ENCODE data around the gene NCKAP5. TPM values are rescaled to one million over a fixed set of nuclear protein-coding genes. Genes with fewer than 3 reads are reported as not detected.
A peak's percentile ranks its signal among the peaks of the same experiment; 100 is the strongest.

NCKAP5 gene
- total and polyA plus RNA-seq, 8 donors, result 0.23 to 1.5 (median 0.44) TPM

DNA sequence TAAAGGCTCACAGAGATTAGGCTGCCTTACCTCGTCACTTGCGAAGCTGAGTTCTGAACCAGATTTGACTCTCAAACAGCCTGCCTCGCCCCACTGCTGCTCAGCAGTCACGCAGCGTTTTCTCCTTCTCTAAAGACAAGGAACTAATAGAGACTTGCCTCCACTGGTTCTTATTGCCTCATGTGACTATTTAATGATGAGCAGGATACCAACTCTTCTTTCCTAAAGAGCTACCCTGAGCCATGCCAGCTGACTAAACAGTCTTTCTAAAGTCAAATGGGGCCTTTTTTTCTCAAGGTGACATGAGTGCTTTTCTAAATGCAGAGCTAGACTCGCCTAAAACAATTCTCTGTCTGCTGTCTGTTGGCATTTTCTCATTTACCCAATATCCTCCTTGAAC, 147.5 kb downstream of the NCKAP5 start:
- H3K4me1 ChIP-seq, result no peaks in the 10 kb centered on the region
- no peaks in the 10 kb centered on the region for H3K9me3 ChIP-seq
- peak overlapping the region in 1 of 4 donors; percentile 48 for H3K27ac ChIP-seq
- 67 to 77% methylated on average over 6 of the region's 6 CpGs for WGBS, 2 donors
- DNase-seq (no peak), ATAC-seq (no peak), FAIRE-seq (no peak)
- intact Hi-C loops (cut with DNase I), result no loop called here
- TF ChIP-seq, protein P1, sequence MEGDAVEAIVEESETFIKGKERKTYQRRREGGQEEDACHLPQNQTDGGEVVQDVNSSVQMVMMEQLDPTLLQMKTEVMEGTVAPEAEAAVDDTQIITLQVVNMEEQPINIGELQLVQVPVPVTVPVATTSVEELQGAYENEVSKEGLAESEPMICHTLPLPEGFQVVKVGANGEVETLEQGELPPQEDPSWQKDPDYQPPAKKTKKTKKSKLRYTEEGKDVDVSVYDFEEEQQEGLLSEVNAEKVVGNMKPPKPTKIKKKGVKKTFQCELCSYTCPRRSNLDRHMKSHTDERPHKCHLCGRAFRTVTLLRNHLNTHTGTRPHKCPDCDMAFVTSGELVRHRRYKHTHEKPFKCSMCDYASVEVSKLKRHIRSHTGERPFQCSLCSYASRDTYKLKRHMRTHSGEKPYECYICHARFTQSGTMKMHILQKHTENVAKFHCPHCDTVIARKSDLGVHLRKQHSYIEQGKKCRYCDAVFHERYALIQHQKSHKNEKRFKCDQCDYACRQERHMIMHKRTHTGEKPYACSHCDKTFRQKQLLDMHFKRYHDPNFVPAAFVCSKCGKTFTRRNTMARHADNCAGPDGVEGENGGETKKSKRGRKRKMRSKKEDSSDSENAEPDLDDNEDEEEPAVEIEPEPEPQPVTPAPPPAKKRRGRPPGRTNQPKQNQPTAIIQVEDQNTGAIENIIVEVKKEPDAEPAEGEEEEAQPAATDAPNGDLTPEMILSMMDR (IDR thresholded peaks at IDR 0.05), result no peak
- H3K36me3 ChIP-seq, result no peaks in the 10 kb centered on the region
- H3K27me3 ChIP-seq, result no peaks in the 10 kb centered on the region
- H3K4me3 ChIP-seq, result no peak overlapping the region

DNA sequence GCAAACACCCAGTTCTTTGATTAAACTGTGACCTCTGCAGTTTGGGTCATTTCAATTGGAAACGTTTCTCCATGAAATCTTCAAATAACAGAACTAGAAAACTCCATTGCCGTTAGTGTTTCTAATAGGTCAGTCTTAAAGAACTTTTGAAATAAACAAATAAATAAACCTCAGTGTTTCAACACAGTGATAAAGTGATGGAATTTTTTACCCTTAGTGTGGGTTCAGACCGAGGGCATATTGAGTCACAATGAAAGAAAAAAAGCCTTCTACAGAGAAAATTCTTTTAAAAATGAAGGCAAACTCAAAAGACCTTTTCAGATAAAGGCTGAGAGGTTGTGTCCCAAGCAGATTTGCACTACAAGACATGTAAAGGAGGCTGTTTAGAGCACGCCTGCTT, 149.6 kb downstream of the NCKAP5 start:
- 66 to 83% methylated on average over 4 of the region's 4 CpGs for WGBS, 2 donors
- H3K4me1 ChIP-seq, result no peaks in the 10 kb centered on the region
- intact Hi-C loops (cut with DNase I), result no loop called here
- no peak for FAIRE-seq
- TF ChIP-seq, protein P1 (IDR thresholded peaks at IDR 0.05), result no peak
- H3K4me3 ChIP-seq, result no peak overlapping the region
- no peaks in the 10 kb centered on the region for H3K36me3 ChIP-seq
- ATAC-seq, result no peak
- no peaks in the 10 kb centered on the region for H3K9me3 ChIP-seq
- DNase-seq, result no peak
- no peak overlapping the region for H3K27ac ChIP-seq
- H3K27me3 ChIP-seq, result no peaks in the 10 kb centered on the region

DNA sequence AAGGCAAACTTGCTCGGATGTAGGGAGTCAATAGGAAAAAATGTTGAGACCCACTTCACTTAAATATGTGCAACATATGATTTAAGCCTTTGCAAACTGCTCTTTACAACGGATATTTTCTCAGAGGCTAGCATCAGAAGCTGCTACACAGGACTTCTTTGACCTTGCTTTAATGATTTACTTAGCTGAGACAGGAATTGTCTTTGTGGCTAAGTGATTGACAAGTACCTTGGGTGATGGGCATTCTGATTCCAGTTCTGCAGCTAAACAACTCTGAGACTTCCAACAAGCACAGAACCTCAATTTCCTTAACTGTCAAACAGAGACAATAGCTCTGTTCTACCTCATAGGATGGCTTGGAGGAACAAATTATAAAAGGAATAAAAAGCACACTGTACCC, 150.2 kb downstream of the NCKAP5 start:
- Histone ChIP-seq H3K4me3 (no peak overlapping the region), H3K36me3 (no peaks in the 10 kb centered on the region), H3K9me3 (no peaks in the 10 kb centered on the region), H3K27ac (no peak overlapping the region), H3K27me3 (no peaks in the 10 kb centered on the region), H3K4me1 (no peaks in the 10 kb centered on the region)
- TF ChIP-seq, protein P1 (IDR thresholded peaks at IDR 0.05), result no peak
- ATAC-seq, result no peak
- intact Hi-C loops (cut with DNase I), result no loop called here
- FAIRE-seq, result no peak
- 53 to 61% methylated on average over 2 of the region's 2 CpGs for WGBS, 2 donors
- no peak for DNase-seq

DNA sequence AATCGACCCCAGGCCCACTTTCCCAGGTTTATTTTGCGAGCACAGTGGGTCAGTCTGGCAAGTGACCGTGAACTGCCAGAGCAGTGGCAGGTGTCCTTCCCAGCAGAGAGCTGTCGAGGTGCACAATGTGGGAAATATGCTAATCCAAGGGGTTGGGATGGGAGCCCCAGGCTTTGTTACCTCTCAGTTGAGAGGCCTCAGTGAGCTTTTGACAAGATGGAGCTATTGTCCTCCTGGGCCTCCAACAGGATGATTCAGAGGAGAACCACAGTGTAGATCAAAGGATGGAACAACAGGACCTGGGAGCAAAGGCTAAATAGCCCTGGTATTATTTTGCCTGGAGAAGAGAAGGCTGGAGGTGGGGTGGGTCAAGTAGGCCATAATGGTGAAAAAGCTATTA, 150.8 kb downstream of the NCKAP5 start:
- H3K4me1 ChIP-seq, result no peaks in the 10 kb centered on the region
- ATAC-seq (no peak), DNase-seq (no peak), FAIRE-seq (no peak)
- H3K27me3 ChIP-seq, result no peaks in the 10 kb centered on the region
- no peak overlapping the region for H3K4me3 ChIP-seq
- TF ChIP-seq, protein P1 (IDR thresholded peaks at IDR 0.05), result no peak
- H3K9me3 ChIP-seq, result no peaks in the 10 kb centered on the region
- WGBS, 2 donors, result 68 to 79% methylated on average over 4 of the region's 4 CpGs
- H3K27ac ChIP-seq, result no peak overlapping the region
- H3K36me3 ChIP-seq, result no peaks in the 10 kb centered on the region
- intact Hi-C loops (cut with DNase I), result no loop called here

DNA sequence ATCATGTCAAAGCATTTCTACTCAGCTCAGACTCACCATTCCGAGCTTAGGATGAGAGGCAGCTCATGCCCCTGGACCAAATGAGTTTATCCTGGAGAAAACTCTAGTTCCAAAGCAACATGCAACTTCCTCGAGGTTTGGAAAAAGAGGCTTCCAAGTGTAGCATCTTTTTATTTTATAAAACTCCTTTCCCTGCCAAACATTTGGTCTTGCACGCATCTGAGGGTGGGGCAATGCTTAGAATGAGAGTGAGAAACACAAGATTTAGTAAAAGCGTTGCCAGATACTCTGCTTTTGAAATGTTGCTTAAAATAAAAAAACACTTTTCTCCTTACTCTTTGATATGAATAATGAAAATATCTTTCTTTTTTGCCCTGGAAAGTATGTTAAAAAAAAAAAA, 151.5 kb downstream of the NCKAP5 start:
- Histone ChIP-seq H3K27me3 (no peaks in the 10 kb centered on the region), H3K4me1 (no peaks in the 10 kb centered on the region), H3K9me3 (no peaks in the 10 kb centered on the region), H3K36me3 (no peaks in the 10 kb centered on the region), H3K27ac (no peak overlapping the region), H3K4me3 (no peak overlapping the region)
- TF ChIP-seq, protein P1 (IDR thresholded peaks at IDR 0.05), result no peak
- FAIRE-seq (no peak), ATAC-seq (no peak), DNase-seq (no peak)
- WGBS, 2 donors, result 63 to 74% methylated on average over 4 of the region's 4 CpGs
- intact Hi-C loops (cut with DNase I), result no loop called here

Measured in pancreas (tissue), 10 donors.